Stimulated activated CD8-positive, alpha-beta memory T cell treated with anti-CD3 and anti-CD28 coated beads, Interleukin-7, amount 100 ng/mL, for 24 hours (primary cell): ENCODE data around the gene SCAP.
"Not testable (repeated sequence)": the region's sequence is repeated elsewhere in the genome, so short reads cannot be mapped to it uniquely, and the experiment has no call there.

Experiments
- DNase-seq: peaks from one replicate; pipeline ENCODE4 v3.0.0-alpha.2; 2020; ENCODE audit warnings: low read depth

The SCAP gene

GRCh38 chr3:47480267-47480666 is 4.5 kb upstream of the SCAP start:
- DNase-seq, result not testable (repeated sequence)

GRCh38 chr3:47479826-47480160 is 4.1 kb upstream of the SCAP start:
- DNase-seq, result no peak

GRCh38 chr3:47478022-47478421 is 2.3 kb upstream of the SCAP start:
- no peak for DNase-seq

- DNase-seq, result no peak
Measured at GRCh38 chr3:47476644-47477199, 981 bp upstream of the SCAP start.

DNA sequence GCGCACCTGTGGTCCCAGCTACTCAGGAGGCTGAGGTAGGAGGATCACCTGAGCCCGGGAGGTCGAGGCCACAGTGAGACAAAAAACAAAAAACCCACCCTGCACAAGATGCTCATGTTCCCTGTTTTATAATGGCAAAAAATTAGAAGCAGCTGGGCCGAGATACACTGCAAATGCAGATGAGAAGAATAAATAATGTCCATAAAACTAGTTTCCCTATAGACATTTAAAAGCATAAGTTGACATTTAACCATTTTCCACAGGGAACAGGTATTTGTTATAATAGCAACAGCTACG is 537 bp upstream of the SCAP start:
- DNase-seq, result no peak

GRCh38 chr3:47475029-47475569 is 642 bp downstream of the SCAP start:
- DNase-seq, result peak; percentile 4

DNA sequence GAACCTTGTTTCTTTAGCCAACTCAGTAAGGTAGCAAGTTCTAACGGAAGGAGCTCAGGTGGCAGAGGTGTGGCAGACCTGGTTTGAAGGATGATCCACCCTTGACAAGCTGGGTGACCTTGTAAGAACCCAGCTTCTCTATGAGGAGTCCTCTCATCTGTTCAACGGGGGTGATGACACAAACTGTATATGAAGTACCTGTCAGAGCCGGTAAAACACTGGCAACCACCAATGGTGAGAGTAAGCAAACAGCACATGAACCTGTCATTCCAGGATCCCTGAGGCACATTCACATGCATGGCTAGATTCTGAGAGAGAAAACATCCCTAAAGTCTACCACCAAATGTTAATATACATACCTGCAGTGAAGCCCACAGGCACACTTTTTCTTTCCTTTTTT is 2.4 kb downstream of the SCAP start:
- no peak for DNase-seq

DNA sequence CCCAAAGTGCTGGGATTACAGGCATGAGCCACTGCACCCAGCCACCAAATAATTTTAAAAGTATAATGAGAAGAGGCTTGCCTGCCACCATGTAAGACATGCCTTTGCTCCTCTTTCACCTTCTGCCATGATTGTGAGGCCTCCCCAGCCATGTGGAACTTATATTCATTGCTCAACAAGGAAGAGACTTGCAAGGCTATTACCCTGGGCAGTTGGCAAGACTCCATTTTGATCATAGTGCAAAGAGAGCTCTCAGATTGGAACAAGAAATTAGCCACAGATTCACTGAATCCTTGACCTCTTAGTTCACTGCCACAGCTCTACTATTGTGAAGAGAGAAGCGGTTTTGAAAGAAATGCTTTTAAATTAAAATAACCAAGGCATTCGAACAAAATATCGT is 6.1 kb downstream of the SCAP start:
- DNase-seq, result no peak

- not testable (repeated sequence) for DNase-seq
Measured at GRCh38 chr3:47468315-47468714, 7.4 kb downstream of the SCAP start.

DNA sequence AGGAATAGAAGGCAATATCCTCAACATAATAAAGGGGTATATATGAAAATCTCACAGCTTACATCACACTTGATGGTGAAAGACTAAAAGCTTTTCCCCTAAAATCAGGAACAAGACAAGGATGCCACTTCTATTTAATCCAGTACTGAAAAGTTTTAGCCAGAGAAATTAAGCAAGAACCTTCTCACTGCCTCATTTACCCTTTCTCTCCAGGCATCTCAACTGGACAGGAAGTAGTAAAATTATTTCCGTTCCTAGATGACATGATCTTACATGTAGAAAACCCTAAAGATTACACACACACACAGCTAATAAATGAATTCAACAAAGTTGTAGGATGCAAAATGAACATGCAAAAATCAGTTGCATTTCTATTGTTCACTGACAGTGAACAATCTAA is 11.2 kb downstream of the SCAP start:
- no peak for DNase-seq

GRCh38 chr3:47459534-47460085 is 16.1 kb downstream of the SCAP start:
- not testable (repeated sequence) for DNase-seq

DNA sequence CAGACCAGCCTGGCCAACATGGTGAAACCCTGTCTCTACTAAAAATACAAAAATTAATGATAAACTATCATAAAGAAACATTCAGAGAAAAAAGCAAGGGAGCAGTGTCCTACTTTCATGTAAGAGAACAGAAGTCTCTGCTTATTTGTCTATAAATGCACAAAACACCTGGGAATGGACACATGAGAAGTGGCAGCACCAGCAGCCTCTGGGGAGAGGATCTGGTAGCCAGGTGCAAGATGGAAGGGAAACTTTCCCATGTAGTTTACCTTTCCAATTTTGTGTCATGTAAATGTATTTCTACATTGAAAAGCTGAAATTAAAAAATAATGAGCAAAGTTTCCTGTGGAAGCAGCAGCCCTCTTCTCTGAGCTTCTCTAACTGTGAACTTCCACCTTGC is 18.8 kb downstream of the SCAP start:
- DNase-seq, result no peak

GRCh38 chr3:47455806-47456452 is 19.8 kb downstream of the SCAP start:
- DNase-seq, result no peak

GRCh38 chr3:47452453-47453215 is 23.1 kb downstream of the SCAP start:
- DNase-seq, result no peak

DNA sequence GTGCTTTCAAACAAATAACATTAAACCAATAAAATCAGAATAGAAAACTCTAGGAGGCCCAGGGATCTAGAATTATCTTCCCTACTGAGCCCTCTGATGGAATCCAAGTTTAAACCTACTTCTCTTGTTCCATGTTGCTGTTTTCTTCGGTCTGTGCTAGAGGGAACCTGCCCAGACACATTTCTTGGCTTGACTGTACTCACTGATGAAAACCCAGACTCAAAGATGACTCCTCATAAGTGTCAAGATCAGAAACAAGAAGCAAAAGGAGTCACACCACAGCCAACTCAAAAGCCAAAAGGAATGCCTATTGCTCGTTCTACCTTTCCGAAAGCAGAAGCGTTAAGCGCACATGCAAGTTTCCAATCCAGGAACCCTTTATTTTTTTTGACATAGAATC is 31.6 kb downstream of the SCAP start:
- DNase-seq, result no peak

GRCh38 chr3:47443611-47443995 is 32.1 kb downstream of the SCAP start:
- no peak for DNase-seq

GRCh38 chr3:47441796-47442551 is 33.8 kb downstream of the SCAP start:
- no peak for DNase-seq

- no peak for DNase-seq
Measured at GRCh38 chr3:47440131-47440530, 35.6 kb downstream of the SCAP start.

DNA sequence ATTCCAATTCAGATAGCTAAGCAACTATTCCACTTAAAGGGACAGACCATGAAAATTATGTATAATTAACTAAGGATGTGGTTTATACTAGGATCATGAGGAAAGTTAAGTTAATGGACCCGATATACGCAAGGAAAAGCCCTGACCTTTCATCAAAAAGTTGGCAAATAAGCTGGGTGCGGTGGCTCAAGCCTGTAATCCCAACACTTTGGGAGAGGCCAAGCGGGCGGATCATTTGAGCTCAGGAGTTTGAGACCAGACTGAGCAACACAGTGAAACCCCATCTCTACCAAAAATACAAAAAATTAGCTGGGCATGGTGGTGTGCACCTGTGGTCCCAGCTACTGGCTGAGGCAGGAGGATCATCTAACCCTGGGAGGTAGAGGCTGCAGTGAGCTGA is 39.6 kb downstream of the SCAP start:
- DNase-seq, result no peak

DNA sequence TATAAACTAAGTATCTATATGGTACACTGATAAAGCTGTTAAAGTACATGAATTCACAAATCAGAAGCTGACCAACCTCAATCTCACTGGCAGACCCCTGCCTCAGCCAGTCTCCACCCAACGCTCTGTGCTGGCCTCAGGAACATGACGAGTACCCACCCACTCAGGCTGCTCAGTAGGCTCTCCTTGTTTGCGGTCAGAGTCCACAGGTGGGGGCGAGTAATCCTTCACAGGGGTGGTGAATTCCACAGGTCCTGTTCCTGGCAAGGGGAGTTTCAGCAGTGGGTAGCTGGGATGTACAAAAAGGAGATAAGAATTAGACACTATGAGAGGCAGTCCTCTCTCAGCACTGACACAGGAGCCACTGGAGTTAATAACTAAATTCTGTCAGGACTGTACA is 40.9 kb downstream of the SCAP start:
- DNase-seq, result no peak

- DNase-seq, result no peak
Measured at GRCh38 chr3:47433796-47434195, 41.9 kb downstream of the SCAP start.

- no peak for DNase-seq
Measured at GRCh38 chr3:47432673-47433072, 43.1 kb downstream of the SCAP start.

DNA sequence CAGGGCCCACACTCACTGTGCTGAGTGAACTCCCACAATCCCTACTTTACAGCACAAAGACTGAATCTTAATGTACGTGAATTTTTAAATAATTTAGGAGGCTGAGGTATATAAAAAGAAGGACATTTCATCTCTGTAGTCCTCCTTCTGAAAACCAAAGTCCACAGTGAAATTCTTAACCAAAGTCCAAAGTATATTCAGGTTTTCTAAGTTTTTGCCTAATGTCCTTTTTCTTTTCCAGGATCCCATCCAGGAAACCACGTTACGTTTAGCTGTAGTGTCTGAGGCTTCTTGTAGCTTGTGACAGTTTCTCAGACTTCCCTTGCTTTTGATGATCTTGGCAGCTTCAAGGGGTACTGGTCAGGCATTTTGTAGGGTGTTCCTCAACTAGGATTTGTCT is 44.5 kb downstream of the SCAP start:
- no peak for DNase-seq
